Keratinocyte (primary cell): ENCODE measurements around the gene ACVR2B.

Experiments
- CTCF ChIP-seq, 3 experiments: IDR thresholded peaks in 1 of 3; conservative IDR thresholded peaks in 1 of 3; optimal IDR thresholded peaks in 1 of 3; 2 replicates in 2 of 3; 3 replicates in 1 of 3; pipeline versions ENCODE3 to v1.5.1; 2011; ENCODE audit warnings: low read length in 3 of 3, mild to moderate bottlenecking in 3 of 3, moderate library complexity in 2 of 3, control low read depth in 1 of 3, inconsistent platforms in 1 of 3; ENCODE audit not compliant: insufficient read depth in 2 of 3; ENCODE audit errors: extremely low read depth in 1 of 3
- EZH2 ChIP-seq: IDR thresholded peaks from one replicate; pipeline ENCODE4 v1.6.1; 2012; ENCODE audit warnings: inconsistent platforms, mild to moderate bottlenecking, low read length, moderate library complexity

GRCh38 chr3:38450853-38451252, 2.8 kb upstream of the ACVR2B start:
- TF ChIP-seq EZH2 (no peak), CTCF (optimal IDR thresholded peaks at IDR 0.05 in 1 of 3, IDR thresholded peaks at IDR 0.05 in 1 of 3, conservative IDR thresholded peaks at IDR 0.05 in 1 of 3; ENCODE audit: extremely low read depth in 1 of 3, insufficient read depth in 2 of 3, low read length in 3 of 3) (no peak)
